ENCODE data around the gene ITGAX. TPM values are rescaled to one million over a fixed set of nuclear protein-coding genes. Genes with fewer than 3 reads are reported as not detected.

ITGAX gene
- total and polyA plus RNA-seq, 2 of the 8 experiments (the other 6 are each of a cell fraction or from before 2014, with no cell fraction given), result 0.30 TPM; not detected in 1

DNA sequence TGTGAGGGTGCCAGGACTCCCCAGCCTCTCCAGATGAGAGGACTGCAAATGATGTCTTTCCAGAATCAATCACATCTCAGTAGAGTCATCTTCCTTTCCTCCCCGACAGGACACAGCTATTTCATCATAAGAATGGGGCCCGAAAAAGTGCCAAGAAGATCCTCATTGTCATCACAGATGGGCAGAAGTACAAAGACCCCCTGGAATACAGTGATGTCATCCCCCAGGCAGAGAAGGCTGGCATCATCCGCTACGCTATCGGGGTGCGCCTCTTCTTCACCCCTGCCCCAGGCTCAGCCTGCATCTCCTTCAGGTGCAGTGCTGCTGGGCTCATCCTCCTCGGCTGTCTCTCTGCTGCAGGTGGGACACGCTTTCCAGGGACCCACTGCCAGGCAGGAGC is 52.4 kb downstream of the ITGAX start:
- Histone ChIP-seq H2BK120ac (replicated peaks; ENCODE audit: low read depth, low read length) (no peak overlapping the region), H3K4ac (replicated peaks; ENCODE audit: insufficient read length, low read depth, low read length) (no peak overlapping the region), H3K79me1 (ENCODE audit: low read depth, low read length) (no peaks in the 10 kb centered on the region), H3K4me1 (replicated peaks in 1 of 4; ENCODE audit: control insufficient read depth in 3 of 4, insufficient read depth in 4 of 4, low read length in 3 of 4) (no peaks in the 10 kb centered on the region), H4K20me1 (replicated peaks in 1 of 2; ENCODE audit: control insufficient read depth in 1 of 2, insufficient read depth in 2 of 2, low read length in 2 of 2) (no peaks in the 10 kb centered on the region), H2BK12ac (ENCODE audit: low read depth, low read length) (no peak overlapping the region), H2BK5ac (ENCODE audit: low read depth, low read length) (no peak overlapping the region), H3K27ac (ENCODE audit: low read depth, low read length) (no peak overlapping the region), H3K4me3 (ENCODE audit: extremely low read depth in 1 of 4, insufficient read depth in 2 of 4, low read depth in 3 of 4, low read length in 4 of 4) (no peak overlapping the region), H3K79me2 (ENCODE audit: control insufficient read depth in 1 of 2, insufficient read depth in 2 of 2, low read length in 2 of 2) (no peaks in the 10 kb centered on the region), H3K4me2 (ENCODE audit: insufficient read depth in 1 of 2, low read depth in 2 of 2, low read length in 2 of 2) (no peak overlapping the region), H4K91ac (replicated peaks; ENCODE audit: insufficient read length, low read length) (no peak overlapping the region), H3K23ac (ENCODE audit: insufficient read length) (no peak overlapping the region), H4K8ac (ENCODE audit: extremely low read depth, insufficient read depth, low read length) (no peak overlapping the region; the same call in 1 of the 2 replicates), H3K27me3 (replicated peaks in 1 of 4; ENCODE audit: control insufficient read depth in 3 of 4, extremely low read depth in 1 of 4, insufficient read depth in 3 of 4, low read length in 3 of 4) (no peaks in the 10 kb centered on the region), H3K18ac (ENCODE audit: extremely low read depth, low read length) (no peak overlapping the region), H3K23me2 (ENCODE audit: low read depth, low read length) (no peaks in the 10 kb centered on the region), H2AK5ac (ENCODE audit: low read depth, low read length) (no peak overlapping the region), H3K56ac (replicated peaks; ENCODE audit: insufficient read length, low read depth, low read length) (no peak overlapping the region), H3K14ac (ENCODE audit: insufficient read length) (no peak overlapping the region), H3K9me3 (ENCODE audit: insufficient read depth in 2 of 2, low read depth in 1 of 2, low read length in 1 of 2) (no peaks in the 10 kb centered on the region), H3K36me3 (ENCODE audit: control insufficient read depth in 2 of 4, insufficient read depth in 4 of 4, low read length in 3 of 4) (no peaks in the 10 kb centered on the region), H2BK15ac (ENCODE audit: low read length) (no peak overlapping the region), H2AFZ (ENCODE audit: low read length) (no peak overlapping the region), H2BK20ac (ENCODE audit: low read length) (no peak overlapping the region), H4K5ac (ENCODE audit: insufficient read length, low read depth, low read length) (no peak overlapping the region), H3K9ac (replicated peaks in 1 of 4; ENCODE audit: extremely low read depth in 1 of 4, low read depth in 3 of 4, low read length in 3 of 4) (no peak overlapping the region)
- POLR2A ChIA-PET (ENCODE audit: partially characterized antibody), result no interaction called here
- CTCF ChIA-PET (ENCODE audit: partially characterized antibody), result interaction anchor here (1.1 kb wide), 1 partner anchor 25 kb away, joined by 5 read pairs; no protein-coding TSS in a partner anchor
- DNase-seq (ENCODE audit: low read depth in 1 of 2, low spot score in 2 of 2) (no peak), FAIRE-seq (no peak)
- TF ChIP-seq CEBPB (IDR thresholded peaks at IDR 0.05; ENCODE audit: low read depth, low read length) (no peak), KDM5A (IDR thresholded peaks at IDR 0.05; ENCODE audit: low read length) (no peak), EP300 (IDR thresholded peaks at IDR 0.05; ENCODE audit: borderline replicate concordance in 1 of 2, low read depth in 2 of 2, low read length in 2 of 2) (no peak), TAF1 (IDR thresholded peaks at IDR 0.05; ENCODE audit: low read depth, low read length) (no peak), KDM1A (IDR thresholded peaks at IDR 0.05; ENCODE audit: borderline replicate concordance, low read length) (no peak), SUZ12 (IDR thresholded peaks at IDR 0.05; ENCODE audit: low read length) (no peak), NANOG (IDR thresholded peaks at IDR 0.05; ENCODE audit: insufficient read depth, low read depth, low read length, poor library complexity, severe bottlenecking) (no peak), RBBP5 (IDR thresholded peaks at IDR 0.05; ENCODE audit: borderline replicate concordance, low read depth, low read length) (no peak)
- 86% methylated on average over 8 of the region's 8 CpGs; no CpG with 5 or more reads in 1 of the 2 experiments for WGBS, 2 experiments (ENCODE audit: extremely low coverage in 1 of 2, insufficient coverage in 1 of 2, insufficient read length in 1 of 2, insufficient replicate concordance in 2 of 2, low coverage in 1 of 2, low lambda C conversion rate in 2 of 2, missing lambda C conversion rate in 1 of 2)

All from H1 (cell line).